ENCODE results near the gene AP1B1. TPM values are rescaled to one million over a fixed set of nuclear protein-coding genes. Genes with fewer than 3 reads are reported as not detected.

AP1B1 gene
- total RNA-seq, 4 donors from 2014 or later, result 50.9 to 74.1 (median 55.8) TPM

DNA sequence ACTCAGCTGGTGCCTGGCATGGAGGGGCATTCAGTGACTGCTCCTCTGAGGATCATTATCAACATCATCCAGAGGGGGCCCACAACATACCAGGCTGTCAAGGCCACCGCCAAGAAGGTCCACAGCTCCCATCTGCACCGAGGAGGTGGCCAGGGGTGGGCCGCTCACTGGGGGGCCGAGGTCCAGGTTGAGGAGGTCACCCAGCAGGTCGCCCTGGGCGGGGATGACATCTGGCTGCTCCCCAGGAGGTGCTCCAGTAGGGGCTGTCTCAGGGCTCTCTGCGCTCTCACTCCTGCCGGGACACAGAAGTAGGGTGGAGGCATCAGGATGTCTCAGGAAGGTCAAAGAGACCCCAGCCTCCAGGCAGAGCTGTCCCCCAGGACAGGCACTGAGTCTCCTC, 47.8 kb downstream of the AP1B1 start:
- Histone ChIP-seq H3K27ac (no peak overlapping the region), H3K36me3 (peaks cover 0 to 82% of the 10 kb centered on the region in 2 donors), H3K4me1 (peaks cover 0 to 26% (median 0%) of the 10 kb centered on the region in 3 donors), H3K9me3 (no peaks in the 10 kb centered on the region), H3K4me3 (no peak overlapping the region), H3K27me3 (no peaks in the 10 kb centered on the region)
- ATAC-seq, result no peak
- 75% methylated on average over 5 of the region's 8 CpGs; no CpG with 5 or more reads in 1 of the 2 donors for WGBS, 2 donors (ENCODE audit: low coverage in 1 of 2)
- TF ChIP-seq, protein P1, sequence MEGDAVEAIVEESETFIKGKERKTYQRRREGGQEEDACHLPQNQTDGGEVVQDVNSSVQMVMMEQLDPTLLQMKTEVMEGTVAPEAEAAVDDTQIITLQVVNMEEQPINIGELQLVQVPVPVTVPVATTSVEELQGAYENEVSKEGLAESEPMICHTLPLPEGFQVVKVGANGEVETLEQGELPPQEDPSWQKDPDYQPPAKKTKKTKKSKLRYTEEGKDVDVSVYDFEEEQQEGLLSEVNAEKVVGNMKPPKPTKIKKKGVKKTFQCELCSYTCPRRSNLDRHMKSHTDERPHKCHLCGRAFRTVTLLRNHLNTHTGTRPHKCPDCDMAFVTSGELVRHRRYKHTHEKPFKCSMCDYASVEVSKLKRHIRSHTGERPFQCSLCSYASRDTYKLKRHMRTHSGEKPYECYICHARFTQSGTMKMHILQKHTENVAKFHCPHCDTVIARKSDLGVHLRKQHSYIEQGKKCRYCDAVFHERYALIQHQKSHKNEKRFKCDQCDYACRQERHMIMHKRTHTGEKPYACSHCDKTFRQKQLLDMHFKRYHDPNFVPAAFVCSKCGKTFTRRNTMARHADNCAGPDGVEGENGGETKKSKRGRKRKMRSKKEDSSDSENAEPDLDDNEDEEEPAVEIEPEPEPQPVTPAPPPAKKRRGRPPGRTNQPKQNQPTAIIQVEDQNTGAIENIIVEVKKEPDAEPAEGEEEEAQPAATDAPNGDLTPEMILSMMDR (IDR thresholded peaks at IDR 0.05), result no peak
- TF ChIP-seq EP300 (IDR thresholded peaks at IDR 0.05) (no peak), POLR2AphosphoS5 (IDR thresholded peaks at IDR 0.05) (no peak), POLR2A (IDR thresholded peaks at IDR 0.05) (no peak)

DNA sequence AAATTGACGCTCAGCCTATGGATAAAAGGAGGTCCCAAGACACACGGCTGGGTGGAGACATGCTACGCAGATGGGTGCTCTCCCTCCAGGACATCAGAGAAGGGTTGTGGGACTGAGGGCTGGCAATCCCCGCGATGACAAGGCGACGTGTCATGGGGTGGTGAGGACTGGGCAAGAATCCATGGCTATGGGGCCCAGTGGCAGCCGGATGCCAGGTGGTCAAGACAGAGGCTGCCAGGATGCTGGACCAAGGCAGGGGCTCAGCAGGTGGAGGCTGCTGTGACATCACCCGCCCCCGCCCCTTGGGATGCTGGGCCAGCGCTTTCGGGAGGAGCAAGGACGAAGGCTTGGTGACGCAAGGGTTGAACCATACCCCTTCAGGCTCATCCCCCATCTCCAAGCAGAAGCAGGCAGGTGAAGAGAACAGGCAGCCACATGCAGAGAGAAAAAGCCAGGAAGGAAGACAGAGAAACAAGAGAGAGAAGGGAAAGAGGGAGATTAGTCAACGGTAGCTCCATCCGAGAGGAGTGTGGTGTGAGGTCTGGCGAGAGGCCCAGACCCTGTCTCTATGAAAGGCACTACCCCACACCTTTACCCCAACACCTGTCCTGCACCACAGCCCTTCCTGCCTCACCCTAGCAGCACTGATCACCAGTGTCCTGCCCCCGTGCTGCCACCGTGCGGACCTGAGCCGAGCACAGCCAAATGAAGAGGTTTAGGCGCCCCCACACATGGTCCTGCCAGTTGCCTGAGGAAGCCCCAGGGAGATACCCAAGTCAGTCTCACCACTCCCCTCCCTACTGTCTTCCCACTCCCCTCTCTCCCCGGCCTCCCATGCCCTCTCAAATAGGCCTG, 48.8 kb downstream of the AP1B1 start:
- 87 to 100% methylated on average over 1 to 7 of the region's 23 CpGs for WGBS, 2 donors (ENCODE audit: low coverage in 1 of 2)
- Histone ChIP-seq H3K36me3 (peaks cover 0 to 88% of the 10 kb centered on the region in 2 donors), H3K4me1 (peaks cover 0 to 18% (median 0%) of the 10 kb centered on the region in 3 donors), H3K27me3 (no peaks in the 10 kb centered on the region), H3K27ac (no peak overlapping the region), H3K4me3 (no peak overlapping the region), H3K9me3 (no peaks in the 10 kb centered on the region)
- no peak for TF ChIP-seq EP300 (IDR thresholded peaks at IDR 0.05)
- TF ChIP-seq, protein P1 (IDR thresholded peaks at IDR 0.05), result no peak
- no peak for TF ChIP-seq POLR2A (IDR thresholded peaks at IDR 0.05)
- no peak for TF ChIP-seq POLR2AphosphoS5 (IDR thresholded peaks at IDR 0.05)
- no peak for ATAC-seq

DNA sequence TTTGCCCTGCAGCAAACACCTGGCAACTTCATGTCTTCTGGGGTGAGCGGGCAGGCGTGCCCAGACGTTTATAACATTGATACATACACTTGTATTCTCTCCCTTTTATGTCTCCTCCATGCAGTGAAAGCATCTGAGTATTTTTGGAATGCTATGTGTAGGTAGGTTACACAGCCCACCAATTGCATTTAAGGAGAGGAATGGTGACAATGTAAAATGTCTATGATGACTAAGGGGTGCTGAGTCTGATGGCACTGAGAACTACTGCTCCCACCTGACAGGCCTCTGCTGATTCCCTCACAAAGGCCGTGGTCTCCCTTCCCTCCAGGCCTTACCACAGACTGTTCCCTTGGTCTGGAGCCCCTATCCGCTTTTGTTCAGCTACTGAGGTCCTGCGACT, 50.0 kb downstream of the AP1B1 start:
- Histone ChIP-seq H3K27me3 (no peaks in the 10 kb centered on the region), H3K4me1 (peaks cover 0 to 6% (median 0%) of the 10 kb centered on the region in 3 donors), H3K27ac (no peak overlapping the region), H3K4me3 (no peak overlapping the region), H3K36me3 (peaks cover 0 to 100% of the 10 kb centered on the region in 2 donors), H3K9me3 (no peaks in the 10 kb centered on the region)
- WGBS, 2 donors (ENCODE audit: low coverage in 1 of 2), result 89 to 94% methylated on average over 6 of the region's 6 CpGs
- TF ChIP-seq EP300 (IDR thresholded peaks at IDR 0.05), result no peak
- no peak for TF ChIP-seq POLR2AphosphoS5 (IDR thresholded peaks at IDR 0.05)
- TF ChIP-seq POLR2A (IDR thresholded peaks at IDR 0.05), result no peak
- TF ChIP-seq, protein P1 (IDR thresholded peaks at IDR 0.05), result no peak
- ATAC-seq, result no peak

DNA sequence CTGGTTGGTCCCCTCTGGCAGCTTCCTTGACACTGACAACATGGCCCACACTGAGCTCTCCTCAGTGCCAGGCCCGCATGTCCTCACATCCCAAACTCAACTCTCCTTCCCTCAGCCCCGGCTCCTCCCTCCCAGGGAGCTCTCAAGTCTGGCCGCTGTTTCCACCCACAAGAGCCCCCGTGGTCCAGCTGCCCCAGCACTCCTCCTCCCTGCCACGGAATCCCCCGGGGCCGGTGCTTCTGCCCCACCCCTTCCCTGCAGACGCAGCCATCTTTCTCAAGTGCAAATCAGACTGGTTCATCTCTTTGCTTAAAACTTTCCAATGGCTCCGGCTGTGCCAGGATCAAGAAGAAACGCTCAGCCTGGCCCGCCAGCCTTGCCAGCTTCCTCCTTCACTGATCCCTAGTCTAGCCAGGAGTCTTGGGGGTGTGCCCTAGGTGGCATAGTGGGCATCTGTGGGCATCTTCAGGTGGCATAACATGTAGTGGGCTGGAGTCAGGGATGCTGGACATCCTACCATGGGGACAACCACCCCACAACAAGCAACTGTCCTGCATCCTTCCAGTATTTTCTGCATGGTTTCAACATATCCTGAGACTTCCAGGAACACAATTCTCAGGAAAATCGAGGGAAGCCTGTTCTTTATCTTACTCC, 50.6 kb downstream of the AP1B1 start:
- Histone ChIP-seq H3K27me3 (no peaks in the 10 kb centered on the region), H3K27ac (no peak overlapping the region), H3K9me3 (no peaks in the 10 kb centered on the region), H3K4me3 (no peak overlapping the region), H3K36me3 (peaks cover 0 to 100% of the 10 kb centered on the region in 2 donors), H3K4me1 (no peaks in the 10 kb centered on the region)
- ATAC-seq, result no peak
- 72% methylated on average over 4 of the region's 12 CpGs; no CpG with 5 or more reads in 1 of the 2 donors for WGBS, 2 donors (ENCODE audit: low coverage in 1 of 2)
- TF ChIP-seq EP300 (IDR thresholded peaks at IDR 0.05) (no peak), POLR2AphosphoS5 (IDR thresholded peaks at IDR 0.05) (no peak), POLR2A (IDR thresholded peaks at IDR 0.05) (no peak)
- TF ChIP-seq, protein P1 (IDR thresholded peaks at IDR 0.05), result no peak
